Measurements from ENCODE around the gene ZNF440.
"Not testable (repeated sequence)": the region's sequence is repeated elsewhere in the genome, so short reads cannot be mapped to it uniquely, and the experiment has no call there.

ZNF440 gene

GRCh38 chr19:11828957-11829876, 15.1 kb downstream of the ZNF440 start:
- DNase-seq: not testable (repeated sequence)

DNA sequence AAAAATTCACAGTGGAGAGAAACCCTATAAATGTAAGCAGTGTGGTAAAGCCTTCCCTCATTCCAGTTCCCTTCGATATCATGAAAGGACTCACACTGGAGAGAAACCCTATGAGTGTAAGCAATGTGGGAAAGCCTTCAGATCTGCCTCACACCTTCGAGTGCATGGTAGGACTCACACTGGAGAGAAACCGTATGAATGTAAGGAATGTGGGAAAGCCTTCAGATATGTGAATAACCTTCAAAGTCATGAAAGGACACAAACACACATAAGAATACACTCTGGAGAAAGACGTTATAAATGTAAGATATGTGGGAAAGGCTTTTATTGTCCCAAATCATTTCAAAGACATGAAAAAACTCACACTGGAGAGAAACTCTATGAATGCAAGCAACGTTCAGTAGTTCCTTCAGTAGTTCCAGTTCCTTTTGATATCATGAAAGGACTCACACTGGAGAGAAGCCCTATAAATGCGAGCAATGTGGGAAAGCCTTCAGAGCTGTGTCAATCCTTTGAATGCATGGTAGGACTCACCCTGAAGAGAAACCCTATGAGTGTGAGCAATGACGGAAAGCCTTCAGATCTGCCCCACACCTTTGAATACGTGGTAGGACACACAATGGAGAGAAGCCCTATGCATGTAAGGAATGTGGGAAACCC, 18.3 kb downstream of the ZNF440 start:
- DNase-seq: no peak

DNA sequence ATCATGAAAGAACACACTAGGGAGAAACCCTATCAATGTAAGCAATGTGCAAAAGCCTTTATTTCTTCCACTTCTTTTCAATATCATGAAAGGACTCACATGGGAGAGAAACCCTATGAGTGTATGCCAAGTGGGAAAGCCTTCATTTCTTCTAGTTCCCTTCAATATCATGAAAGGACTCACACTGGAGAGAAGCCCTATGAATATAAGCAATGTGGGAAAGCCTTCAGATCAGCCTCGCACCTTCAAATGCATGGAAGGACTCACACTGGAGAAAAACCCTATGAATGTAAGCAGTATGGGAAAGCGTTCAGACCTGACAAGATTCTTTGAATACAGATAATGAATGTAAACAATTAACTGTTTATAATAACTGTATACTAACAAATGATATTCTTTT, 19.5 kb downstream of the ZNF440 start:
- DNase-seq: no peak

DNA sequence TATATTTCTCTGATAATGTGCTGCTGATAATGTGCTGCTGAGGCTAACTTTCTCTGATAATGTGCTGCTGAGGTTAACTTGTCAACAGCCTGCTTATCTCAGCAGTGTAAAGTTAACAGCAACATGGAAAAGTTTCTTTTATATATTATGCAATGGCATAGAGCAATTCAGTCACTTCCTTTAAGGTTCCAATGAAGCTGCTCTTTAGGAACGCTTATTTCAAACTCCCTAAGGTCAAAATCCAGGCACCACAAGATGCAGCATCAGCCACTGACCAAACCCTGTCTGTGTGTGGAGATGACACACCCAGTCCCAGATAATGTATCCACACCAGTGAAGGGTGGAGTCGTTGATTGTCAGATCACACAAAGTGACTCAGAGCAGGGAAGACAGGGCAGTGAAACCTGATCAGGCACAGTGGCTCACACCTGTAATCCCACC, 21.6 kb downstream of the ZNF440 start:
- not testable (repeated sequence) for DNase-seq

DNA sequence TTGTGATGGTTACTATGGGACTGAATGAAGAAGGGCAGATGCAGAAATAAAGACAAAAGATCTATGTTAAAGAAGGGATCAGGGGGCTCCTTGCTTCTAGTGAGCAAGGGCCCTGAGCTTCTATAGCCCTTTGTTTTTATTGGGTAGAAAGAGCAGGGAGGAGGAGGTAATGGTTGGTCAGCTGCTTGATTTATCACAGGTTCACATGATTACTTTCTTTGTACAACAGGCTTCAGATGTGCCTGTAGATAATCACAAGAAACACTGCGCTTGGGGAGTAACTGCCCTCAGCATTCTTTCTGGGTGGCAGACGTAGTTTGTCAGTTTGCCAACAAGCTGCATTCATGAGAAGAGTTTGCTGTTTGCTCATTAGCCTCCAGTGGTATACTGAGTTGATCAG, 29.6 kb downstream of the ZNF440 start:
- DNase-seq: no peak

DNA sequence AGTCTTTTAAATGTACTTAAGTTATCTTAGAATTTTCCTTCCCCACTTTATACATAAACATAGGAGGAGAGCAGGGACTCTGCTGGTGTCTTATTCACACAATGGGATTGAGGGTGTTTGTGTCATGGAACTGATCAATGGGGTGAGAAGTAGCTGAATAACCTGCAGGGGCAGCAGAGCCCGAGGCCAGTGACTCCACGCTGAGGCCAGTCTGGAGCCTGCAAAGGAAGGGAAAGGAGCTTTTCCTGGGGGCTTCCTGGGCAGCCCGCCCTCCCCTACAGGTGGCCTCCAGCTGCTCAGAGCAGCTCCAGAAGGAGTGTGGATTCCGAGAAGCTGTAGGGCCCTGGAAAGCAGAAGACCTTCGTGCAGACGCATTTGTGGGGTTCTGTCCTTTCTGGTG, 33.5 kb downstream of the ZNF440 start:
- not testable (repeated sequence) for DNase-seq

DNA sequence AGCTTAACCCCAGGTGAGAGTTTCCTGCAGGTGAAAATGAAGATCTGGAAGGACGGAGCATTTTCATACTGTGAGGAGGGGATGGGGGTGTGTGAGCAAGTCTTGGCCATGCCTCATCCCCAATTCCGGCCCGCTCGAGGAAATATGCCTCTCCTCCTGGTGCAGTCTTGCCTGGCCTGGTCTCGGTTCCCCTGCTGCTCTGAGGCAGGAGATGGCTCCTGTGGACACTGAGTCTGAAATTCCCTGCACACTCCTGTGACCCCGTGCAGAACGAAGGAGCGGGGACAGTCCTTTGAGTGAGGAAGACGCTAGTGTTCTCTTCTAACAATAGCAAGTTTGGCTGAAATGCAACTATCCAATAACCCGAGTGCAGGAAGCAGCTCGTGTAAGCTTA, 34.1 kb downstream of the ZNF440 start:
- DNase-seq: no peak

GRCh38 chr19:11848594-11849469, 34.8 kb downstream of the ZNF440 start, which contains the start of gene ZNF439:
TSS of gene ZNF439 (plus strand) at chr19:11848726. CDS start at chr19:11848868, 142 bp downstream.
- DNase-seq: peak; percentile 93

DNA sequence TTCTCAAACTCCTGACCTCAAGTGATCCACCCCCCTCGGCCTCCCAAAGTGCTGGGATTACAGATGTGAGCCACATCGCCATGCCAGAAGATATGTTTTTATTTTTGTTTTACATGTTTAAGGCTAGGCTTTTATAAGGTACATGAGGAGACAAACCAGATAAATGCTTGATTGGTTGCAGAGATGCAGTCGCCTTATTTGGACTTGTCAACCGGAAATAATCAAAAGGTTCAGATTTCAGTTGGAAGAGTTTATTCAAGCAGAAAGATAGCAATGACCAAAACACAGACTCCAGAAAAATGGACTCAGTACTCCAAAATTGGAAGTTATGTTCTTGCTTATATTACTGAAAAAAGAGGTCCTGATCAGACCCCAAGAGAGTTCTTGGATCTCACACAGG, 36.2 kb downstream of the ZNF440 start:
- not testable (repeated sequence) for DNase-seq

- no peak for DNase-seq
Observed at GRCh38 chr19:11853358-11853757, 39.3 kb downstream of the ZNF440 start.

DNA sequence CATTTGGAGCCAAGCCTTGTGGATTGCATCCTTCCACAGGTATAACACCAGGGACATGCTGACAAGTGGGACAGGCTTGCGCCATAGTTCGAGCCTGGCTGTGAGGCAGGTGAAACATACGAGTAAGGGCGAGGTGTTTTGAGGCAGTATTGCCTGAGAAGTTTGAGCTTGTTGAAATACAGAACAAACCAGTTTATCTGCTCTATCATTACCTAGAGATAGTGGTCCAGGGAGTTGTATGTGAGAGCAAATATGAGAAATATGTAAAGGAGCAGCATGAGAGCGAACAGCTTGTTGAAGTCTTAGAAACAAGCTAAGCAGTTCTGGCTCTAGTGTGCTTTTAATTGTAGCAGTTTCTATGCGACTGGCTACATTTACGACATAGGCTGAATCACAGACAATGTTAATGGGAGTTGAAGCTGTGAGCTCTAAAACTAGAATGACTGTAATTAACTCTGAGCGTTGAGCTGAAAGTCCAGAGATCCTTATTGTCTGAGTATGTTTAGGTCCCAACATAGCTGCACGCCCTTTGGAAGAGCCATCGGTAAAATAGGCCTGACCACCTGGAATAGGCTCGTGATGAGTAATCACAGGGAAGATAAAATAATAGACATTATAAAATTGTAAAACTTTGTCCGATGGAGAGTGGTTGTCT, 42.6 kb downstream of the ZNF440 start:
- no peak for DNase-seq

GRCh38 chr19:11860721-11861120, 46.6 kb downstream of the ZNF440 start:
- no peak for DNase-seq

GRCh38 chr19:11861301-11861700, 47.2 kb downstream of the ZNF440 start:
- no peak for DNase-seq

DNA sequence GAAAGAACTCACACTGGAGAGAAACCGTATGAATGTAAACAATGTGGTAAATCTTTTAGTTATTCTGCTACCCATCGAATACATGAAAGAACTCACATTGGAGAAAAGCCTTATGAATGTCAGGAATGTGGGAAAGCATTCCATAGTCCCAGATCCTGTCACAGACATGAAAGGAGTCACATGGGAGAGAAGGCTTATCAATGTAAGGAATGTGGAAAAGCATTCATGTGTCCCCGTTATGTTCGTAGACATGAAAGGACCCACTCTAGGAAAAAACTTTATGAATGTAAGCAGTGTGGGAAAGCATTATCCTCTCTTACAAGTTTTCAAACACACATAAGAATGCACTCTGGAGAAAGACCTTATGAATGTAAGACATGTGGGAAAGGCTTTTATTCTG, 53.7 kb downstream of the ZNF440 start:
- not testable (repeated sequence) for DNase-seq

- no peak for DNase-seq
Observed at GRCh38 chr19:11868188-11868587, 54.1 kb downstream of the ZNF440 start.

- DNase-seq: no peak
Observed at GRCh38 chr19:11872624-11873023, 58.6 kb downstream of the ZNF440 start.

- DNase-seq: no peak
Observed at GRCh38 chr19:11873762-11874161, 59.7 kb downstream of the ZNF440 start.

- not testable (repeated sequence) for DNase-seq
Observed at GRCh38 chr19:11879687-11880266, 65.7 kb downstream of the ZNF440 start.

DNA sequence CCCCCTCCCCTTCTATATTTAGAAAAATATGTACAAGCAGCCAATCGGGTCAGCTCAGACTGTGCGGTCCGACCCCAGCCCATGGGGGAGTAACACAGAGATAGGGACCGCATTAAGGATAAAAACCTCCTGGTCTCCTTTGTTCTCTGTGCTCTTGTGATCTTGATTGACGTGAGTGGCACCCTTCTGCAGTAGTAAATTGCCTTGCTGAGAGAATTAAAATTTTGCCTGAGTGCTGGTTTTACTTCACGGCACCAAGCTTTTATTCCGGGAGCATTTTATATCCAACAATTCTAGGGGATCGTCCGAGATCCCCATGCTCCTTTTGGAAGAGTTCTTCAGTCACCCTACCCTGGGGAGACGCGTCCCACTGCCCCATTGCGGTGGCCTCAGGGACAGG, 66.5 kb downstream of the ZNF440 start:
- DNase-seq: no peak

GRCh38 chr19:11881151-11881800, 67.2 kb downstream of the ZNF440 start:
- DNase-seq: peak; percentile 41

DNA sequence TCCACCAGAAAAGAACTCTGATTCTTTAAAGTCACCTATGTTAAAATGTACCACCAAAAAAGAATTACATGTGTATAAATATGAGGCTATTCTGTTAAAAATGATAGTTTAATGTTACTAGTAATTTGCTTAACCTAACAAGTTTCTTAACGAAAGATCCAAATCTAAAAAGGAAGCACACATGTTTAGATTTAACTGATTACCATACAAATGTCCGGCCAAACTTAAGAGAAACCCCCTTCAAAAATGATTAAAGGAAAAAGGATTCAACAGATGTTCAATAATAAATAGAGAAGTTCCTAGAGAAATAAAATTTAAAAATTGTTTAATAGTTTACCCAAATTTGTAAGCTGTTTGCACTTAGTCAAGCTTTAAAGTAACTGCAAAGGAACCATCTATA, 68.5 kb downstream of the ZNF440 start:
- no peak for DNase-seq

Data from GDM1 (cell line).